Heart right ventricle (tissue), 16 donors: ENCODE results near the gene GPRASP3. TPM values are rescaled to one million over a fixed set of nuclear protein-coding genes. Genes with fewer than 3 reads are reported as not detected.
A peak's percentile ranks its signal among the peaks of the same experiment; 100 is the strongest.

Experiments
- ATAC-seq, 8 donors: fragments of 200-7000 bp; cut with Tn5 transposase; one replicate each; pipeline ENCODE4 v1.9.1; 2020; ENCODE audit warnings: mild to moderate bottlenecking in 8 of 8, moderate library complexity in 8 of 8, moderate number of reproducible peaks in 1 of 8
- DNase-seq, 2 donors: peaks; one replicate each; pipeline ENCODE4 v3.0.0-alpha.2; 2020
- H3K27ac ChIP-seq, 10 donors: fragments of 200-600 bp; sonication (generic) in 2 of 10; one replicate each; pipeline versions ENCODE4 v1.5.0 to v1.8.0; 2020 to 2022; ENCODE audit warnings: mild to moderate bottlenecking in 3 of 10
- H3K27me3 ChIP-seq, 7 donors: fragments of 200-600 bp; one replicate each; pipeline ENCODE4 v1.8.0; 2021 to 2022; ENCODE audit warnings: mild to moderate bottlenecking in 2 of 7
- H3K36me3 ChIP-seq, 9 donors: fragments of 200-600 bp; sonication (generic) in 1 of 9; one replicate each; pipeline versions ENCODE4 v1.5.0 to v1.8.0; 2020 to 2022; ENCODE audit warnings: mild to moderate bottlenecking in 2 of 9
- H3K4me1 ChIP-seq, 9 donors: fragments of 200-600 bp; sonication (generic) in 1 of 9; one replicate each; pipeline versions ENCODE4 v1.5.0 to v1.8.0; 2020 to 2022; ENCODE audit warnings: mild to moderate bottlenecking in 4 of 9
- H3K4me3 ChIP-seq, 10 donors: fragments of 200-600 bp; sonication (generic) in 2 of 10; one replicate each; pipeline versions ENCODE4 v1.5.0 to v1.8.0; 2020 to 2022; ENCODE audit warnings: mild to moderate bottlenecking in 7 of 10, moderate library complexity in 2 of 10
- H3K9me3 ChIP-seq, 11 donors: fragments of 200-600 bp in 10 of 11; sonication (generic) in 2 of 11; one replicate each; pipeline versions ENCODE4 v1.5.0 to v1.8.0; 2013 to 2022; ENCODE audit warnings: mild to moderate bottlenecking in 2 of 11, control low read depth in 1 of 11, moderate library complexity in 1 of 11
- CTCF ChIP-seq, 9 donors: fragments of 200-600 bp; sonication (generic) in 2 of 9; IDR thresholded peaks; one replicate each; pipeline versions ENCODE4 v1.5.0 to v1.8.0; 2021 to 2022; ENCODE audit warnings: antibody characterized with exemption in 9 of 9, mild to moderate bottlenecking in 5 of 9, moderate library complexity in 1 of 9
- WGBS, 2 donors: extraction: QIAGEN DNeasy Blood & Tissue Kit; methylation state at CpG; one replicate each; pipeline ENCODE4 v1.1.7; 2013; ENCODE audit warnings: inconsistent platforms in 1 of 2; 5-methylcytosine and 5-hydroxymethylcytosine counted together
- intact Hi-C, 10 donors: fragments of 100-400 bp; cut with DNase I; formaldehyde crosslinking; loops; one replicate each; pipeline versions ENCODE4 v1.11.1 to v1.14.2; 2022
- polyA plus RNA-seq, 2 donors: library from polyadenylated mRNA; stranded (reverse); fragments of 200-250 nt; gene quantifications; one replicate each; pipeline ENCODE4 v1.2.3, GENCODE V29; 2013
- total RNA-seq, 10 donors: library from RNA; stranded (reverse); fragmentation: NEBNext Ultra II Directional in 3 of 10; extraction: Animal tissue kit (Norgen Biotek cat#: 25700) in 3 of 10; gene quantifications; one replicate each; pipeline versions ENCODE4 v1.2.1 to v1.2.4, GENCODE V29; 2021 to 2023
- donor health status: Arrhythmogenic right ventricular cardiomyopathy.
- donor health status: ischemic (EF 13 %, LVEDD 7.1; RV severe dilation, severe dysfunction).
- donor health status: healthy with polysubstance abuse.
- donor health status: DM: no; HTN: yes; CAD: no.
- donor health status: DM: no; HTN: no; CAD: no.
- donor health status: ischemic (EF 25% LVEDD 6.9; RV normal size, moderate dysfunction).
- donor health status: ischemic (EF 25% LVEDD 5.7; RV mildly dilated, moderate dysfunction).
- donor health status: healthy.
- donor health status: DM: yes; HTN: yes; CAD: no.
- donor health status: Ischemic cardiomyopathy.
- donor health status: ischemic (EF 35%, LVEDD 5.7; RV mildly dilated, moderate dysfunction).
- donor health status: nonischemic (EF 11% LVEDD 7.7; RV severe dilation, severe dysfunction).
- donor health status: DM: yes; HTN: yes; CAD: no.
- donor health status: PGD.
- donor health status: ischemic (EF 29% LVEDD 5.4; RV normal size, mild dysfunction).
- donor health status: nonischemic (EF 23%, LVEDD 6.1; RV moderate dilation, normal function).

Gene GPRASP3
- total and polyA plus RNA-seq, 12 donors: 0.73 to 10.1 (median 6.6) TPM

- Histone ChIP-seq H3K9me3 (no peaks in the 10 kb centered on the region), H3K4me3 (no peak overlapping the region), H3K27me3 (no peaks in the 10 kb centered on the region), H3K4me1 (no peaks in the 10 kb centered on the region), H3K27ac (no peak overlapping the region), H3K36me3 (peaks cover 0 to 3% (median 0%) of the 10 kb centered on the region in 9 donors)
- 51 to 53% methylated on average over 7 of the region's 7 CpGs for WGBS, 2 donors
- ATAC-seq (no peak), DNase-seq (no peak)
- intact Hi-C loops: no loop called here
- no peak for TF ChIP-seq CTCF (IDR thresholded peaks at IDR 0.05)
Measured at GRCh38 chrX:102739657-102740056, 19.1 kb downstream of the GPRASP3 start.

DNA sequence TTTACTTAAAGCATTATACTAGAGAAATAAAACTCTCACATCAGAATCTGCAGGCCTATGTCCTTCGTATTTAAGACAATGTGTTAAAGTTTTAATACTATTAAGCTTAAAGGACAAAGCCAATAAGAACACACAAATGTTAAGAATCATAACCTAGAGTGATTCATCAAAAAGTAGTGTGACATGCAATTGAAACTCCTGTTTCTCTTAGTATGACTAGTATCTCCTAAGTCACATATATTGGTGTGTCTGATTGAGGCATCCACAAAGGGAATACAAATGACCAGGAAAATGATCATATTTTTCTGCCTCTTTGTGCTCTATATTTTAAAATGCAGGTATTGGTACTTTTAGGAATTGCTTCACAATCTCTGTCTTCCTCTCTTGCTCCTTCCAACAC is 23.8 kb downstream of the GPRASP3 start:
- H3K36me3 ChIP-seq: no peaks in the 10 kb centered on the region
- ATAC-seq: no peak
- no peak for DNase-seq
- no peak for TF ChIP-seq CTCF (IDR thresholded peaks at IDR 0.05)
- intact Hi-C loops: no loop called here
- no peak overlapping the region for H3K27ac ChIP-seq
- H3K4me1 ChIP-seq: peaks cover 0 to 5% (median 0%) of the 10 kb centered on the region in 9 donors
- no peak overlapping the region for H3K4me3 ChIP-seq
- WGBS, 2 donors: 97 to 100% methylated on average over 1 of the region's 1 CpG
- H3K27me3 ChIP-seq: peaks cover 0 to 20% (median 0%) of the 10 kb centered on the region in 7 donors
- no peaks in the 10 kb centered on the region for H3K9me3 ChIP-seq

DNA sequence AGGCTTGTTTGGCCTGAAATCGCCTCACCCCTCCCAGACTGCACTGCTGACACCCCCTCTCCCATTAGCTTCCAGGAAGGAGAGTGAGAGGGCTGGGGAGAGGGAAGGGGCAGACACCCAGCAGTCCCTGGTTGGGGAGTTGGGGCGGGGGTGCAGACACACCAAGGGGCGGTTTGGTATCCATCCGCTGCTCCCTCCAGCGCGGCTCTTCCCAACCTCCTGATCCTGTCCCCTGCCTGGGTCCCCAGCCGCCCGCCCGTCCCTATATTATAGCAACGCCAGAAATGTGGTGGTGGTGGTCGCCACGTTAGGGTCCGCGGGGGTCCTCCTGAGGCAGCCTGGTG is 24.9 kb downstream of the GPRASP3 start:
- H3K36me3 ChIP-seq: no peaks in the 10 kb centered on the region
- no peak for ATAC-seq
- peak overlapping the region; percentile 47 to 69 (median 58) for H3K4me3 ChIP-seq
- peak in 1 of 2 donors; percentile 4 for DNase-seq
- H3K9me3 ChIP-seq: no peaks in the 10 kb centered on the region
- intact Hi-C loops: no loop called here
- TF ChIP-seq CTCF (IDR thresholded peaks at IDR 0.05): no peak
- H3K27me3 ChIP-seq: peaks cover 0 to 20% (median 0%) of the 10 kb centered on the region in 7 donors
- 32 to 36% methylated on average over 12 to 14 of the region's 14 CpGs for WGBS, 2 donors
- H3K27ac ChIP-seq: no peak overlapping the region
- H3K4me1 ChIP-seq: peaks cover 0 to 5% (median 0%) of the 10 kb centered on the region in 9 donors

DNA sequence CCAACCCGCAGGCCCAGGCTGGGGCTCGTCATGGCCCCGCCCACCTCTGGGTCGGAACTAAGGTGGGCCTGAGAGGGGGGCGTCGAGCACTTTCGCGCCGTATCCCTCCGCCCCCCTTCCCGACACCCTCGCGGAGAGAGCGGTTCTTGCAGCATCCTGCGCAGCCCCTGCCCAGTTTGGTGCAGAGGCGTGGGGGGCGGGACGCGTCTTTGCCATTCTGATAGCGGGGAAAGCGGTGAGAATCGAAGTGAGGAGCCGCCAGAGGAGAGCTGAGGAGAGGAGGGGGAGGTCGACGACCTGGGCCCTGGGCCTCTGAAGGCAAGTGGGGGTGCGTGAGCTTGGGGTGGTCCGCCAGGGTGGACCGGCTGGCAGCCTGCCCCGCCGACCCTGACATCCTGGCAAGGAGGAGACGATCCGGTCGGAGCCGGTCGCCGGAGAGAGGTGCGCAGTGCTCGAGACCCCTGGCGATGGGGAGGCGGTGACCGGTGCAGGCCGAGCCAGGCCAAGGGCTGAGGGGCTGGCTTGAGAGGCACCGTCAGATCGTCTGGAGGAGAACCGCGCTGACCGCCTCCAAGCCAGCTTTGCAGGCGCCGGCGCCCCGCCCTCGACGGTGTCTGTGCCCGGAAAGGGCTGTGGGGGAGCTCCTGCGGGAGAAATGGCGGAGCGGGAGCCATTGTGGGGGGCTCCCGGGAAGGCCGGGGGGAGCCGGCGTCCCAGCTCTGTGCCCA is 25.5 kb downstream of the GPRASP3 start:
- no peaks in the 10 kb centered on the region for H3K9me3 ChIP-seq
- peak overlapping the region in 4 of 10 donors; percentile 27 to 58 (median 37) for H3K27ac ChIP-seq
- intact Hi-C loops: loop anchor here in 1 of 10 donors (1.0 kb wide), 1 partner anchor 33 kb away; no protein-coding TSS in a partner anchor
- peak; percentile 47 to 86 (median 71) for ATAC-seq
- TF ChIP-seq CTCF (IDR thresholded peaks at IDR 0.05): no peak
- peaks cover 0 to 5% (median 0%) of the 10 kb centered on the region in 9 donors for H3K4me1 ChIP-seq
- peak; percentile 12 to 52 for DNase-seq
- peaks cover 0 to 20% (median 0%) of the 10 kb centered on the region in 7 donors for H3K27me3 ChIP-seq
- H3K4me3 ChIP-seq: peak overlapping the region; percentile 47 to 69 (median 58)
- no peaks in the 10 kb centered on the region for H3K36me3 ChIP-seq
- 0% methylated on average over 46 to 61 of the region's 61 CpGs for WGBS, 2 donors
